Transverse colon (tissue), 4 donors: ENCODE results near the gene TLK1. TPM values are rescaled to one million over a fixed set of nuclear protein-coding genes. Genes with fewer than 3 reads are reported as not detected.

Experiments used
- DNase-seq: peaks from one replicate; pipeline ENCODE4 v3.0.0-alpha.2; 2019
- H3K27ac ChIP-seq, 4 donors: fragments of 200-600 bp; sonication (generic); 2 replicates each; pipeline ENCODE4 v1.5.1; 2016 to 2018; ENCODE audit warnings: inconsistent platforms in 4 of 4
- H3K27me3 ChIP-seq: fragments of 200-600 bp; sonication (generic); 2 replicates; pipeline ENCODE4 v1.5.1; 2017; ENCODE audit warnings: inconsistent platforms
- H3K36me3 ChIP-seq, 4 donors: fragments of 200-600 bp; sonication (generic); 2 replicates each; pipeline ENCODE4 v1.5.1; 2017 to 2019; ENCODE audit warnings: inconsistent platforms in 4 of 4
- H3K4me1 ChIP-seq, 4 donors: fragments of 200-600 bp; sonication (generic); 2 replicates each; pipeline ENCODE4 v1.5.1; 2017 to 2020; ENCODE audit warnings: inconsistent platforms in 4 of 4
- H3K4me3 ChIP-seq, 4 donors: fragments of 200-600 bp; sonication (generic); 1 replicate in 1 of 4; 2 replicates in 3 of 4; pipeline versions ENCODE4 v1.5.1 to v1.6.1; 2017 to 2019; ENCODE audit warnings: inconsistent platforms in 4 of 4
- H3K9me3 ChIP-seq, 2 donors: fragments of 200-600 bp; sonication (generic); 2 replicates each; pipeline ENCODE4 v1.5.1; 2017 to 2019; ENCODE audit warnings: inconsistent platforms in 2 of 2
- CTCF ChIP-seq, 5 experiments: fragments of 200-600 bp in 3 of 5; fragments of 450-650 bp in 2 of 5; sonication (generic) in 3 of 5; IDR thresholded peaks; 1 replicate in 2 of 5; 2 replicates in 3 of 5; pipeline ENCODE4 v1.5.1; 2016 to 2017; ENCODE audit warnings: antibody characterized with exemption in 5 of 5, inconsistent platforms in 3 of 5, mild to moderate bottlenecking in 2 of 5, moderate library complexity in 1 of 5
- EP300 ChIP-seq: sonication (generic); formaldehyde crosslinking; IDR thresholded peaks from one replicate; pipeline ENCODE4 v1.6.1; 2017; ENCODE audit warnings: antibody characterized with exemption, low read depth
- POLR2A ChIP-seq: fragments of 450-650 bp; IDR thresholded peaks from one replicate; pipeline ENCODE4 v1.6.1; 2016; ENCODE audit warnings: antibody characterized with exemption, mild to moderate bottlenecking, moderate library complexity
- POLR2AphosphoS5 ChIP-seq, 3 donors: sonication (generic); formaldehyde crosslinking; IDR thresholded peaks; one replicate each; pipeline ENCODE4 v1.6.1; 2016; ENCODE audit warnings: antibody characterized with exemption in 3 of 3
- WGBS, 2 donors: methylation state at CpG; one replicate each; pipeline ENCODE4 v1.1.5; 2018; ENCODE audit warnings: low coverage in 1 of 2; 5-methylcytosine and 5-hydroxymethylcytosine counted together
- in situ Hi-C, 4 donors: fragments of 200-750 bp; cut with MboI; loops; one replicate each; pipeline versions ENCODE4 v1.15.0 to v1.15.1; 2017; ENCODE audit warnings: low sequenced_read_pairs in 3 of 4, low pct_ligation_motif_present in 1 of 4, low pct_unique_long_range_greater_than_20kb in 1 of 4
- intact Hi-C: fragments of 100-400 bp; cut with DNase I; formaldehyde crosslinking; loops from one replicate; pipeline ENCODE4 v1.15.1; 2023; ENCODE audit warnings: low total_unique reads
- total RNA-seq, 4 donors: library from RNA; depleted of rRNA; stranded (reverse); fragments of >200 nt; gene quantifications; one replicate each; pipeline ENCODE4 v1.1.0, GENCODE V29; 2016

TLK1 gene
- total RNA-seq, 4 donors from 2014 or later, result 39.6 to 76.3 (median 53.2) TPM

GRCh38 chr2:170996316-170996715 is 164.4 kb downstream of the TLK1 start:
- intact Hi-C loops, result no loop called here
- Histone ChIP-seq H3K27me3 (no peaks in the 10 kb centered on the region), H3K4me3 (no peak overlapping the region), H3K4me1 (no peaks in the 10 kb centered on the region), H3K9me3 (no peaks in the 10 kb centered on the region), H3K36me3 (peaks cover 0 to 55% (median 22%) of the 10 kb centered on the region in 4 donors), H3K27ac (no peak overlapping the region)
- WGBS, 2 donors, result 94 to 100% methylated on average over 2 of the region's 2 CpGs
- TF ChIP-seq CTCF (IDR thresholded peaks at IDR 0.05), result no peak
- TF ChIP-seq POLR2AphosphoS5 (IDR thresholded peaks at IDR 0.05), result no peak
- in situ Hi-C loops, result no loop called here
- DNase-seq, result no peak

- no peaks in the 10 kb centered on the region for H3K4me1 ChIP-seq
- DNase-seq, result no peak
- no peak overlapping the region for H3K27ac ChIP-seq
- in situ Hi-C loops, result no loop called here
- no peak for TF ChIP-seq EP300
- no peak for TF ChIP-seq POLR2A
- no peak overlapping the region for H3K4me3 ChIP-seq
- WGBS, 2 donors, result 91 to 98% methylated on average over 5 of the region's 5 CpGs
- intact Hi-C loops, result no loop called here
- H3K36me3 ChIP-seq, result peaks cover 0 to 56% (median 18%) of the 10 kb centered on the region in 4 donors
- H3K9me3 ChIP-seq, result no peaks in the 10 kb centered on the region
- no peaks in the 10 kb centered on the region for H3K27me3 ChIP-seq
These were observed 169.1 kb downstream of the TLK1 start for GRCh38 chr2:170991398-170992182.

GRCh38 chr2:170986566-170987258 is 174.0 kb downstream of the TLK1 start:
- intact Hi-C loops (no loop called here), in situ Hi-C loops (no loop called here)
- H3K27ac ChIP-seq, result no peak overlapping the region
- DNase-seq, result no peak
- H3K4me3 ChIP-seq, result no peak overlapping the region
- no peaks in the 10 kb centered on the region for H3K27me3 ChIP-seq
- TF ChIP-seq EP300 (no peak), POLR2AphosphoS5 (IDR thresholded peaks at IDR 0.05) (no peak), CTCF (IDR thresholded peaks at IDR 0.05) (no peak), POLR2A (no peak)
- H3K36me3 ChIP-seq, result peaks cover 0 to 10% (median 4%) of the 10 kb centered on the region in 4 donors
- no peaks in the 10 kb centered on the region for H3K9me3 ChIP-seq
- no peaks in the 10 kb centered on the region for H3K4me1 ChIP-seq
- WGBS, 2 donors, result 95% methylated on average over 5 to 8 of the region's 8 CpGs

- no peaks in the 10 kb centered on the region for H3K36me3 ChIP-seq
- no peaks in the 10 kb centered on the region for H3K9me3 ChIP-seq
- DNase-seq, result no peak
- H3K27ac ChIP-seq, result no peak overlapping the region
- intact Hi-C loops (no loop called here), in situ Hi-C loops (no loop called here)
- H3K27me3 ChIP-seq, result no peaks in the 10 kb centered on the region
- no peak overlapping the region for H3K4me3 ChIP-seq
- WGBS, 2 donors, result 93 to 100% methylated on average over 1 to 5 of the region's 5 CpGs
- TF ChIP-seq EP300 (no peak), POLR2A (no peak), POLR2AphosphoS5 (IDR thresholded peaks at IDR 0.05) (no peak), CTCF (IDR thresholded peaks at IDR 0.05) (no peak)
- no peaks in the 10 kb centered on the region for H3K4me1 ChIP-seq
These were observed 175.3 kb downstream of the TLK1 start for GRCh38 chr2:170985407-170985806.
